Ovary (tissue), 9 donors: ENCODE results near the gene KLHL25. TPM values are rescaled to one million over a fixed set of nuclear protein-coding genes. Genes with fewer than 3 reads are reported as not detected.

ENCODE experiments used
- DNase-seq, 5 donors: peaks; one replicate each; pipeline ENCODE4 v3.0.0-alpha.2; 2019 to 2020
- H3K27ac ChIP-seq, 2 donors: fragments of 200-600 bp; one replicate each; pipeline versions ENCODE4 v1.5.1 to v1.8.0; 2019 to 2022
- H3K27me3 ChIP-seq: fragments of 200-600 bp; one replicate; pipeline ENCODE4 v1.8.0; 2022
- H3K36me3 ChIP-seq: fragments of 200-600 bp; sonication (generic); one replicate; pipeline ENCODE4 v1.5.1; 2019
- H3K4me1 ChIP-seq: one replicate; pipeline ENCODE4 v1.8.1; 2013; ENCODE audit warnings: mild to moderate bottlenecking, moderate library complexity; ENCODE audit not compliant: insufficient read depth
- H3K4me3 ChIP-seq: fragments of 200-600 bp; sonication (generic); one replicate; pipeline ENCODE4 v1.5.1; 2017
- H3K9me3 ChIP-seq, 2 donors: fragments of 200-600 bp in 1 of 2; sonication (generic) in 1 of 2; one replicate each; pipeline versions ENCODE4 v1.5.1 to v1.8.1; 2013 to 2019; ENCODE audit warnings: mild to moderate bottlenecking in 1 of 2, moderate library complexity in 1 of 2
- CTCF ChIP-seq, 3 donors: fragments of 450-650 bp in 2 of 3; fragments of 200-600 bp in 1 of 3; IDR thresholded peaks; one replicate each; pipeline versions ENCODE4 v1.5.1 to v1.8.0; 2016 to 2022; ENCODE audit warnings: antibody characterized with exemption in 3 of 3, mild to moderate bottlenecking in 1 of 3
- EP300 ChIP-seq: sonication (generic); formaldehyde crosslinking; IDR thresholded peaks from one replicate; pipeline ENCODE4 v1.6.1; 2017; ENCODE audit warnings: antibody characterized with exemption
- POLR2A ChIP-seq: fragments of 450-650 bp; IDR thresholded peaks from one replicate; pipeline ENCODE4 v1.6.1; 2017; ENCODE audit warnings: antibody characterized with exemption, mild to moderate bottlenecking, moderate library complexity
- WGBS, 3 donors: extraction: QIAGEN DNeasy Blood & Tissue Kit in 1 of 3; methylation state at CpG; one replicate each; pipeline versions ENCODE4 v1.1.5 to v1.1.7; 2013 to 2017; 5-methylcytosine and 5-hydroxymethylcytosine counted together
- intact Hi-C, 4 donors: fragments of 100-400 bp; cut with DNase I; formaldehyde crosslinking; loops; one replicate each; pipeline versions ENCODE4 v1.11.0 to v1.15.1; 2022 to 2023
- polyA plus RNA-seq, 2 donors: library from polyadenylated mRNA; stranded (reverse); fragments of 200-250 nt in 1 of 2; fragments of 350-450 nt in 1 of 2; fragmentation: Illumina TruSeq in 1 of 2; extraction: RNeasy Lipid Tissue Mini Kit (QIAGEN cat#74804) in 1 of 2; gene quantifications; one replicate each; pipeline ENCODE4 v1.2.3, GENCODE V29; 2013 to 2014
- total RNA-seq, 7 donors: library from RNA; depleted of rRNA in 2 of 7; stranded (reverse); fragments of >200 nt in 2 of 7; fragmentation: NEBNext Ultra II Directional in 3 of 7; extraction: Animal tissue kit (Norgen Biotek cat#: 25700) in 3 of 7; gene quantifications; one replicate each; pipeline versions ENCODE4 v1.1.0 to v1.2.4, GENCODE V29; 2016 to 2023
- donor health status: DM: no; HTN: no; CAD: no; lungs with moderate emphysema.
- donor health status: DM: no; HTN: no; CAD: no.
- donor health status: Bipolar disorder and iron deficiency.
- donor health status: DM: yes; HTN: yes; CAD: no.
- donor health status: DM: no; HTN: no; CAD: no.
- donor health status: DM: yes; HTN: yes; CAD: no.

The KLHL25 gene
- total and polyA plus RNA-seq, 9 donors, result 0.58 to 9.6 (median 5.8) TPM

DNA sequence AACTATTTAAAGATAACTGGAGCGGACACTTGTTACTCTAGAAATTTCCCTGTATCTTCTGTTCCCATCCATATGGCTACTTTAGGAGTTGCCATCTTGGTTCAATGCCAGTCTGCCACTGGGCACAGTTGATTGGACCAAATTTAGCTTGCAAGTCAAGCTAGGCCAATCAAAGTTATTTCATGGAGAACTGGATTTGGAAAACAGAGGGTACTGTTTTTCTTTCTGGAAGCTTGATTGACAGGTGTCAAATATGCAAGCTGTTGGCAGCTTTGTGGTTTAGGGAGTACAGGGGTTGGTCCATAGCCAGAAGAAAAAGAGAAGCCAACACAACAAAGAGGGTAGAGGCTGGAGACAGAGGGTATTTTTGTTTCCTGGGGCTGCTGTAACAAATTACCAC is 33.4 kb upstream of the KLHL25 start:
- TF ChIP-seq POLR2A, result no peak
- no peak for TF ChIP-seq EP300
- TF ChIP-seq CTCF (IDR thresholded peaks at IDR 0.05), result no peak
- intact Hi-C loops, result no loop called here
- H3K4me1 ChIP-seq, result no peaks in the 10 kb centered on the region
- no peaks in the 10 kb centered on the region for H3K27me3 ChIP-seq
- H3K9me3 ChIP-seq, result no peaks in the 10 kb centered on the region
- DNase-seq, result no peak
- WGBS, 3 donors, result 95 to 98% (median 98%) methylated on average over 1 of the region's 1 CpG
- H3K27ac ChIP-seq, result no peak overlapping the region
- H3K36me3 ChIP-seq, result no peaks in the 10 kb centered on the region
- no peak overlapping the region for H3K4me3 ChIP-seq

DNA sequence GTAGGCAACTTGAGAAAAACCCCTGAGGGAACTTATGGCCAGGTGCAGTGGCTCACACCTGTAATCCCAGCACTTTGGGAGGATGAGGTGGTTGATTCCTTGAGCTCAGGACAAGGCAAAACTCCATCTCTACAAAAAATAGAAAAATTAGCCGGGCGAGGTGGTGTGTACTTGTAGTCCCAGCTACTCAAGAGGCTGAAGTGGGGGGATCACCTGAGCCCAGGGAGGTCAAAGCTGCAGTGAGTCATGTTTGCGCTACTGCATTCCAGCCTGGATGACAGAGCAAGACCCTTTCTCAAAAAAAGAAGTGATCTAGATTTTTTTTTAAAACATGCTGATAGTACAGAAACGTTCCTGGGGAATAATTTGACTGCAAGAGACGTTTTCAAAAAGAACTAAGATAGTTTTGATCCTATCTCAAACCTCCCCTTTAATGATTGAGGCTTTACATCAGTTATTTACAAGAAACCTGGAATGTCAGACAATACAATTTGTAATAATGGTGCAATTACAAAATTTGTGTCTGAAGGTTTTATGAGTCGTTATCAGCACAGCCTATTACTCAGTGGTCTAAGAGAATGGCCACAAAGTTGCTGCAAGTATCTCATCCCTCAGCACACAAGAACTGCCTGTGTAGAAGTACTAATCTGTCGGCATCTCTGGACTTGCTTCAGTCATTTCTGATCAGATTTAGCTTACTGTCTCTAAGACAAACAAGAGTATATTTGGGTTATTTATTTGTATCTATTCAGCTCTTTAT is 32.2 kb upstream of the KLHL25 start:
- H3K4me3 ChIP-seq, result no peak overlapping the region
- H3K36me3 ChIP-seq, result no peaks in the 10 kb centered on the region
- H3K27me3 ChIP-seq, result no peaks in the 10 kb centered on the region
- no peak overlapping the region for H3K27ac ChIP-seq
- DNase-seq, result no peak
- no peaks in the 10 kb centered on the region for H3K9me3 ChIP-seq
- no peaks in the 10 kb centered on the region for H3K4me1 ChIP-seq
- no peak for TF ChIP-seq CTCF (IDR thresholded peaks at IDR 0.05)
- TF ChIP-seq POLR2A, result no peak
- TF ChIP-seq EP300, result no peak
- intact Hi-C loops, result no loop called here
- WGBS, 3 donors, result 56 to 62% (median 58%) methylated on average over 7 of the region's 7 CpGs

- no peak for DNase-seq
- H3K27me3 ChIP-seq, result no peaks in the 10 kb centered on the region
- H3K9me3 ChIP-seq, result no peaks in the 10 kb centered on the region
- 50 to 95% (median 78%) methylated on average over 2 of the region's 2 CpGs for WGBS, 3 donors
- no peaks in the 10 kb centered on the region for H3K4me1 ChIP-seq
- intact Hi-C loops, result no loop called here
- no peak for TF ChIP-seq POLR2A
- TF ChIP-seq EP300, result no peak
- TF ChIP-seq CTCF (IDR thresholded peaks at IDR 0.05), result no peak
- H3K27ac ChIP-seq, result no peak overlapping the region
- H3K4me3 ChIP-seq, result no peak overlapping the region
- H3K36me3 ChIP-seq, result no peaks in the 10 kb centered on the region
These were observed 31.0 kb upstream of the KLHL25 start for GRCh38 chr15:85825719-85826118.

DNA sequence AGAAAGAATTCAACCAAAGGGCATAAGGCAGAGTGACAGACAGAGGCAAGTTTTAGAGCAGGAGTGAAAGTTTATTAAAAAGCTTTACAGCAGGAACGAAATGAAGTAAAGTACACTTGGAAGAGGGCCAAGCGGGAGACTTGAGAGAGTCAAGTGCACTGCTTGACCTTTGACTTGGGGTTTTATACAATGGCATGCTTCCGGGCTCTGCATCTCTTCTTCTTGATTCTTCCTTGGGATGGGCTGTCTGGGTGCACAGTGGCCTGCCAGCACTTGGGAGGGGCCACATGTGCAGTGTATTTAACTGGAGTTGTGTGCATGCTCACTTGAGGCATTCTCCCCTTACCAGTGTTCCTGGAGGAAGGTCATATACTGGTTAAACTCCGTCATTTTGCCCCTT is 30.4 kb upstream of the KLHL25 start:
- no peak for TF ChIP-seq EP300
- no peak for TF ChIP-seq CTCF (IDR thresholded peaks at IDR 0.05)
- TF ChIP-seq POLR2A, result no peak
- Histone ChIP-seq H3K27me3 (no peaks in the 10 kb centered on the region), H3K4me3 (no peak overlapping the region), H3K27ac (no peak overlapping the region), H3K36me3 (no peaks in the 10 kb centered on the region), H3K4me1 (no peaks in the 10 kb centered on the region), H3K9me3 (no peaks in the 10 kb centered on the region)
- intact Hi-C loops, result no loop called here
- DNase-seq, result no peak
- WGBS, 3 donors, result 81 to 85% (median 81%) methylated on average over 4 of the region's 4 CpGs
